NCI-H2029 (cell line): Measurements from ENCODE around the gene PGM5.
A peak's percentile ranks its signal among the peaks of the same experiment; 100 is the strongest.

ENCODE experiments used
- DNase-seq: peaks from one replicate; lab custom pipeline; 2025; lab: John Stamatoyannopoulos, UW

PGM5 gene

DNA sequence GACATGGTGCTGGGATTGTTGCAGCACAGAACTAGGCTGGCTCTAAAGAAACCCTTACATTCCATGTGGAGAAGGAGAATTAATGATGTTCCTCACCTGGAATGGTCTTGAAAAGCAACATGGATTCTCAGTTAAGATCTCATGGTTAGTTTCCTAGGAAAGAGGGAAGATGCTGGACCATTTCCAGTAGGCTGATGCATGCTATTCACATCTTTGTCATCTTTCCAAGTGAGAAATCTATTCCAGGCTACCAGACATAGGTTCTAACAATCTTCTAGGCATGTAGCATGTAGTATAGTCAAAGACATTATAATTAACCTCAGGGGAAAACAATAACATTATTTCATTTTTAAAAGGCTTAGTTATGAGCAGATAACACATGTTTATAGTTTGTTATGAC is 139.9 kb downstream of the PGM5 start:
- DNase-seq, result no peak

GRCh38 chr9:68497629-68498028 is 141.2 kb downstream of the PGM5 start:
- DNase-seq, result no peak

- no peak for DNase-seq
Measured at GRCh38 chr9:68498816-68499215, 142.4 kb downstream of the PGM5 start.

- peak; percentile 77 for DNase-seq
Measured at GRCh38 chr9:68500457-68501381, 144.3 kb downstream of the PGM5 start.

GRCh38 chr9:68502279-68502678 is 145.9 kb downstream of the PGM5 start:
- no peak for DNase-seq

GRCh38 chr9:68505681-68506409 is 149.4 kb downstream of the PGM5 start:
- DNase-seq, result no peak

DNA sequence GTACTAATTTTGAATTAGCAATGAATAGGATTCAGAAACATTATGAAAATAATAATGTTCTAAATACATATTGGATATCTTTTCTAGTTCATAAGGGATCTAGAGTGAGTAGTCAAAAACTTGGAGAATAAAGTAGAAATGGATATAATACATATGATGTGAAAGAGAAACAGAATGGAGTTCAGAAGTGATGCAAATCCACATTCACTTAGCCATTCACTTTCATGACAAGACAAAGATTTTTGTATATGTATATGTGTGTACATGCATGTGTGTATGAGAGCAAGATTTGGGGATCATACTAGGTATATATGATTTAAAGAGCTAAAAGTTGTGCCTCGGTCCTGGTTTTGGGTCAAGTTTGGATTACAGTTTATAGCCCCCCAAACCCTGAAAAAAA is 150.1 kb downstream of the PGM5 start:
- DNase-seq, result no peak

GRCh38 chr9:68507130-68507805 is 150.9 kb downstream of the PGM5 start:
- no peak for DNase-seq

DNA sequence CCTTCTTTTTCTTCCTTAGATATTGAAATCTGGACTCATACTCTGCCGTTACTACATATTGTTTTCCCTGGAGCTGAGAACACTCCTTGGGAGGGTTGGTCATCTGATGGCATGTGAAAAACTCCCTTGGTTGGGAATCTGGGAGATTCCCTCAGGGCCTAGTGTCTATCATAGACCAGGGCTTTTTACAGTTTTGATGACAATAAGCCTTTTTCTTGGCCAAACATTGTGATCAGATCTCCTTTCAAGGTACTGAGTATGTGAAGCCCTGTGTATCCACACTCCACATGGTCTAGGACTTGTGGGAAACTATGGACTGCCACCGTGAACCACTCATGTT is 151.4 kb downstream of the PGM5 start:
- no peak for DNase-seq

DNA sequence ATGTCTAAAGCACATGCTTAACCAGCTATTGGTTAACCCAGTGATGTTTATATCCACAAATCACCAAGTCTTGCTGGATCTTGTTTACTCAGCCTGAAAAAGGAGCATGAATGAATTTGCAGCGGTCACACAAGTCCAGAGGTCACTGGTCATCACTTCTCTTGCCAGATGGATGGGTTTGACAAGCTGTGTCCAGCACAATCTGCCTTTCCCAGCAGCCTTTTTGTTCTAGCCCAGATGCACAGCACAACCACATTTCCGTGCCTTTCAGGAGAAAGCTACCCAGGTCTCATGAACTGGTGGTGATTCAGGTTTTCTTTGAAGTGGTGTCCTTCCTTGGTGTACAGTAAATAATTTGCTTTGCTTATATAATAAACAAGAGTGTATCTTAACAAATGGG is 152.1 kb downstream of the PGM5 start:
- no peak for DNase-seq

GRCh38 chr9:68509689-68510088 is 153.3 kb downstream of the PGM5 start:
- DNase-seq, result no peak

GRCh38 chr9:68513385-68513784 is 157.0 kb downstream of the PGM5 start:
- no peak for DNase-seq

DNA sequence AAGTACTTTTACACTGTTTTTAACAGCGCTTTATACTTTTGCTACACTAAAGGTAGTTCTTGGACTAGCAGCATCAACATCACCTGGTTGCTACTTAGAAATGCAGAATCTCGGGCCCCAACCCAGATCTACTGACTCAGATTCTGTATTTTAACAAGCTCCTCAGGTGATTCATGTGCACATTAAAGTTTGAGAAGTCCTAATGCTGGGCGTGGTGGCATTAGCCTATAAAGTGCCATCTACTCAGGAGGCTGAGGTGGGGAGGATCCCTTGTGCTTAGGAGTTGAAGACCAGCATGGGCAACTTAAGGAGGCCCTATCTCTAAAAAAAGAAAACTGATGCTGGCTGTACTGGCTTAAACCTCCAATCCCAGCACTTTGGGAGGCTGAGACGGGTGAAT is 157.6 kb downstream of the PGM5 start:
- no peak for DNase-seq

DNA sequence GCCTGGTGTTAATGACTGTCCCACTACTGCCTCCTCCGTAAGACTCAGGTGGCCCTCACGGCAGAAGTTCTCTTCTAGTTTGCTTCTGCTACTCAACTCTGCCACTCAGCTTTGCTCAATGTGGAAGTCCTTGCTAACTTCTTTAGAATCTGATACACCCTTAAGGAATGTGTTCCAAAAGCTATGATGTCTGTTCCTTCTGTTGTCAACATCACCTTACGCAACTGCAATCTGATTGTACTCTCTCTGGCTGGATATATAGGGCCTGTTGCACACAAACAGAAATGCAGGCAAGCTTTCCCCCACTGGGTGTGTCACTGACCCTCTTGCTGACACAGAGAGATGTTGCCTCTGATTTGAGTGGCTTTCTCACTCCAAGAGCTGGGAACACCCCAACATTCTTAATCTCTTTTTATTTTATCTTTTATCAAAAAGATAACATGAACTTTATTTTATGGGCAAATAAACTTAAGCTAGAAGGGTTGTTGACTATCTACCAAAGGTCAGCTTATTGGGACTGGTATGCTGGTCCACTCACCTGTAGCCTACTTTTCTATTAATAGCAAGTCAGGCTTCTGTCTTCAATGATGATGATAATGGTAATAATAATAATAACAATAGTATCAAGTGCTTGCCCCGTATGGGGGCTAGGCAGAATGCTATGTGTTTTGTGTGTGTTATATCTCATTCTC is 159.1 kb downstream of the PGM5 start:
- no peak for DNase-seq

DNA sequence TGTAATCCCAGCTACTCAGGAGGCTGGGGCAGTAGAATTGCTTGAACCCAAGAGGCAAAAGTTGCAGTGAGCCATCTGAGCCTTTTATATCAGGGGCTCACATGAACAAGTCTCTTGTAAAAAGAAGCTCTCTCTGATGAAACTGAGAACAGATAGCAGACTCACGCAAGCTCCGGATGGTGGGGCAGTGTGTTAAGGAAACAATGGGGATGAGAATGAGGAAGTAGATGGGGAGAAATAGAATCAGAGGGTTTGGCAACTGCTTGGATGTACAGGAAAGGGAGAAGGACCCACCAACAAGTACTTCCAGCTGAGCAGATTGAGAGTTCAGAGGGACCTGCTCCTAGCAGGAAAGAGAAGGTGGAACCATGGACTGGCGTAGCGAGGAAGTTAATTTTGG is 165.7 kb downstream of the PGM5 start:
- no peak for DNase-seq

- no peak for DNase-seq
Measured at GRCh38 chr9:68522954-68523353, 166.5 kb downstream of the PGM5 start.

DNA sequence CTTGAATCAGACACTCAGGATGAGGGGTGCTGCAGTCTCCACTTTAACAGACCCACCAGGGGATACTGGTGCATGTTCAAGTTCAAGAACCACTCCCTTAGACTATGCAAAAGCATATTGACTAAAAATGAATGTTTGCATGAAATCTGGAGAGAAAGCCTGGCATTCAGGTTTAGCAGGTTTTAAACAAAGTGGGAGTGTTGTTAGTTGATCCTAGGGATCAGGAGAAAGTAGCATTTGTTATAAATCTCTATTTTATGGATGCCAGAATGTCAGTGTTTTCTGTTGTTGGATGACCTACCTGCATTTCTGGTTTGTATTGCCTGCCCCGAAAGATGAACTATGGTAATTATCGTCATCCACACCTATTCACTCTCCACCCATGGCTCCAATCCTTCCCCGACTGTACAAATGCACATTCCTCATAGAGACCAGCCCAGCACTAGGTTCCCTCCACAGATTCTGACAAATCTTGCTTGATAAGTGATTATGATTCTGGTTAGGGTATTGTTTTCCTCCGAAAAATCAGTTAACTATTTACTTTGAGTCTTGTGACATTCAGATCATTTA is 167.0 kb downstream of the PGM5 start:
- no peak for DNase-seq

GRCh38 chr9:68530618-68531017 is 174.2 kb downstream of the PGM5 start:
- DNase-seq, result no peak

GRCh38 chr9:68532131-68532530 is 175.7 kb downstream of the PGM5 start:
- DNase-seq, result no peak

DNA sequence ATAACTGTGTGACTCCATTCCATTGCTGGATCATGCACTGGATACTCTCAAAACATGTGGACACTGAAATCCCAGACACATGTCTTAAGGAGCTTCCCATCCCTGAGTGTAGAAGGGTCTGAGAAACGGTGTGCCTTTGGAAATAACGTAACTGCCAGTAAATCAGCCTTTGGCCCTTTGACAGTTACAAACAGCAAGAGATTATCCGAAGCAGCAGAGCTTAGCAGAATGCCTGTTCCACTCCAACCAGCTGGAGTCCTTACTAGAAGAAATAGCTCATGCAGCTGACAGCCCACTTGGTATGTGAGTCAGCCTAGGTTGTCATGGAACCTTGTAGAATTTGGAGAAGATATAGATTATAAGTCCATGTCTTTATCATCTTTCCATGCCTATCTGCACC is 177.3 kb downstream of the PGM5 start:
- no peak for DNase-seq

DNA sequence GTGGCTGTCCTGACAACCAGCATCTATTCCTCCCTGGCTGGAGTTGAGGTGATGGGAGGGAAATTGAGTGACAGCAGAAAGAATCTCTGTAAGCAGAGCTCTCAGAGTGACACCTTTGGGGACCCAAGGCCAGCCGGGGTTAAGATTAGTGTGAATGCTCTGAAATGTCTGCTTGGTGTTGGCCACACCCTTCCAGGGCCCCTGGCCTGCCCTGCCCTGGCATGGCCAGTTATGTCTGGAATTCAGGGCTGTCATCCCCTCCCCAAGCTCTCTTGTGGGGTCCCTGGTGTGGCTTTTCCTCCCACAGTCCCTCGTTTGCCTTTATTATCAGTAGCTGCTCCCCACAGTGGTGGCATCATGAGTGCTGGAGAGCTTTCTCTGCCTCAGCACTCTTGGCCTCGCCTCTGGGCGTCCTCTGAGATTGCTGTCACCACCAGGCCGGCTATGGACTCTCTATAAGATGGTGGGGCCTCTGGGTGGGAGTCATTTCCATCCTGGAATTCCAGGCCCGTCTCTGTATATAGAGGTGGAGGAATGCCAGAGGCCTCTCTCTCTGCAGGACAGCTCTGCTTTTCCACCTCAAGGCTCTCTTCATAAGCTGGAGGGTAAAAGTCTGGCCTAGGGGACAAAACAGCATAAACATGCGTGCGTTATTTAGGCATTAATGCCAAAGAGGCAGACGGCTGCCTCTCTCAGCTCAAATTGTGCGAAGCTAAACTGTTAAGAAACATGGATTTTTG is 180.6 kb downstream of the PGM5 start:
- DNase-seq, result no peak

DNA sequence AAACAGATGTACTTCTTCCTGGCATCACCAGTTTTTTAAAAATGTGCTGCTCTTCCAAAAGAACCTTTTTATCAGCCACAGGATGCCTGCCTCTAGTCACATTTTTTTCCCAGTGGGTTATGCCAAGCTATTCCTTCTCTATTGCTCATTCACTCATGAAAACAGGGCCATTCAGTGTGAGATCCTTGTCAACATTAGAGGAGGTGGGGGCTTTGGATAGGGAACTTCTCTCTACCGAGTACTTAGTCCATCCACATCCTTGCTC is 181.1 kb downstream of the PGM5 start:
- DNase-seq, result no peak
